H1 (cell line): ENCODE measurements around the gene OR6C3. TPM values are rescaled to one million over a fixed set of nuclear protein-coding genes. Genes with fewer than 3 reads are reported as not detected.

Experiments used
- CTBP2 ChIP-seq: IDR thresholded peaks from 2 replicates; pipeline ENCODE4 v1.7.0; 2011; ENCODE audit warnings: borderline replicate concordance, mild to moderate bottlenecking, moderate library complexity, mixed read lengths, low read length; ENCODE audit not compliant: insufficient read depth, insufficient read length
- KDM1A ChIP-seq: fragments of 200-600, 300-600 bp; sonication (generic); IDR thresholded peaks from 2 replicates; pipeline ENCODE4 v1.7.1; 2016; ENCODE audit warnings: mild to moderate bottlenecking, low read length, borderline replicate concordance
- KDM4A ChIP-seq: IDR thresholded peaks from one replicate; pipeline ENCODE4 v1.7.1; 2012; ENCODE audit warnings: low read depth, mild to moderate bottlenecking, moderate library complexity, low read length, inconsistent platforms; ENCODE audit not compliant: severe bottlenecking
- RXRA ChIP-seq: IDR thresholded peaks from 2 replicates; pipeline ENCODE4 v1.6.1; 2011; ENCODE audit warnings: low read depth, mild to moderate bottlenecking, low read length, moderate library complexity; ENCODE audit not compliant: insufficient read depth
- SP2 ChIP-seq: IDR thresholded peaks from 2 replicates; pipeline ENCODE4 v1.6.1; 2012; ENCODE audit warnings: mild to moderate bottlenecking, low read length, inconsistent platforms
- TAF7 ChIP-seq: optimal IDR thresholded peaks from 2 replicates; pipeline ENCODE3; 2011; ENCODE audit warnings: low read depth, mild to moderate bottlenecking, inconsistent platforms, low read length, moderate library complexity, borderline replicate concordance
- TEAD4 ChIP-seq: IDR thresholded peaks from 2 replicates; pipeline ENCODE4 v1.6.1; 2012; ENCODE audit warnings: low read depth, low read length, inconsistent platforms, mixed read lengths
- polyA plus RNA-seq, 7 experiments: library from polyadenylated mRNA; depleted of rRNA in 3 of 7; stranded (reverse) in 5 of 7; unstranded in 2 of 7; fragments of >200 nt in 5 of 7; fragments of 200-250 nt in 2 of 7; gene quantifications; 1 replicate in 5 of 7; 2 replicates in 1 of 7; 4 replicates in 1 of 7; pipeline versions ENCODE4 v1.2.1 to v1.2.3, GENCODE V29; 2011 to 2013; ENCODE audit warnings: missing spikeins in 2 of 7, mixed read lengths in 2 of 7
- total RNA-seq: library from RNA; stranded (reverse); fragmentation: NEBNext Ultra II Directional; extraction: Animal tissue kit (Norgen Biotek cat#: 25700); gene quantifications from 2 replicates; pipeline ENCODE4 v1.2.1, GENCODE V29; 2021
- TF ChIP-seq, protein P1 (sequence below), 3 experiments: IDR thresholded peaks; 1 replicate in 2 of 3; 2 replicates in 1 of 3; pipeline versions ENCODE4 v1.5.1 to v1.6.1; 2011; ENCODE audit warnings: low read length in 3 of 3, mild to moderate bottlenecking in 3 of 3, inconsistent platforms in 2 of 3, low read depth in 1 of 3, moderate library complexity in 1 of 3; ENCODE audit not compliant: insufficient read depth in 1 of 3; ENCODE audit errors: control extremely low read depth in 1 of 3

OR6C3 gene
- total and polyA plus RNA-seq, 2 of the 8 experiments (the other 6 are each of a cell fraction or from before 2014, with no cell fraction given), result not detected

DNA sequence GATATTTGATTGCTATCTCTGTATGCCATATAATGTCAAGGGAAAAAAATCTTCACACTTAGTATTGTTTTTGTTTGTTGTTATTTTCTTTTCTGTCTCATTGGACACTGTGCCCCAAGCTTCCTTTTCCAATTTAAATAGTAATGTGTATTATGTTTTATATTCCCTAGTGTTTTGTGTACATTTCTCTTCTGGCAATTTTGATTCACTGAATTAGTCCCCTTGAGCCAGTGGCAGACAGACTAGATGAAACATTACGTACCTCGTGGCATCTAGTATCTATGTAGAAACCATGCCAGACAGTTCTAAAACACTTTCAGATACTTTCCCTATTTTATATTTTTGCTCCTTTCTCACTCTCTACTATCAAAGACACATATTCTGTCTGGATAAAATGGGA lies 16.5 kb upstream of the OR6C3 start, which contains the start of gene OR6C1 (continued):
- TF ChIP-seq, protein P1, sequence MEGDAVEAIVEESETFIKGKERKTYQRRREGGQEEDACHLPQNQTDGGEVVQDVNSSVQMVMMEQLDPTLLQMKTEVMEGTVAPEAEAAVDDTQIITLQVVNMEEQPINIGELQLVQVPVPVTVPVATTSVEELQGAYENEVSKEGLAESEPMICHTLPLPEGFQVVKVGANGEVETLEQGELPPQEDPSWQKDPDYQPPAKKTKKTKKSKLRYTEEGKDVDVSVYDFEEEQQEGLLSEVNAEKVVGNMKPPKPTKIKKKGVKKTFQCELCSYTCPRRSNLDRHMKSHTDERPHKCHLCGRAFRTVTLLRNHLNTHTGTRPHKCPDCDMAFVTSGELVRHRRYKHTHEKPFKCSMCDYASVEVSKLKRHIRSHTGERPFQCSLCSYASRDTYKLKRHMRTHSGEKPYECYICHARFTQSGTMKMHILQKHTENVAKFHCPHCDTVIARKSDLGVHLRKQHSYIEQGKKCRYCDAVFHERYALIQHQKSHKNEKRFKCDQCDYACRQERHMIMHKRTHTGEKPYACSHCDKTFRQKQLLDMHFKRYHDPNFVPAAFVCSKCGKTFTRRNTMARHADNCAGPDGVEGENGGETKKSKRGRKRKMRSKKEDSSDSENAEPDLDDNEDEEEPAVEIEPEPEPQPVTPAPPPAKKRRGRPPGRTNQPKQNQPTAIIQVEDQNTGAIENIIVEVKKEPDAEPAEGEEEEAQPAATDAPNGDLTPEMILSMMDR (IDR thresholded peaks at IDR 0.05; ENCODE audit: control extremely low read depth in 1 of 3, insufficient read depth in 1 of 3, low read depth in 1 of 3, low read length in 3 of 3), result no peak
- no peak for TF ChIP-seq CTBP2
- TF ChIP-seq TAF7, result no peak
- no peak for TF ChIP-seq TEAD4
- TF ChIP-seq RXRA, result no peak
- no peak for TF ChIP-seq SP2
- no peak for TF ChIP-seq KDM4A
- no peak for TF ChIP-seq KDM1A
